Osteocyte (in vitro differentiated cells): ENCODE measurements around the gene MMS19. TPM values are rescaled to one million over a fixed set of nuclear protein-coding genes. Genes with fewer than 3 reads are reported as not detected.
"Not testable (repeated sequence)": the region's sequence is repeated elsewhere in the genome, so short reads cannot be mapped to it uniquely, and the experiment has no call there.

Source experiments
- DNase-seq: peaks from one replicate; pipeline ENCODE4 v3.0.0; 2021; ENCODE audit warnings: mixed read lengths; ENCODE audit not compliant: unreplicated experiment; ENCODE audit errors: extremely low spot score
- H3K27ac Mint-ChIP-seq: one replicate; pipeline ENCODE4 v1.8.0; 2021; ENCODE audit warnings: mild to moderate bottlenecking, mixed read lengths; ENCODE audit not compliant: unreplicated experiment
- H3K27me3 Mint-ChIP-seq: one replicate; pipeline ENCODE4 v1.8.0; 2021; ENCODE audit warnings: mixed read lengths; ENCODE audit not compliant: unreplicated experiment
- H3K36me3 Mint-ChIP-seq: one replicate; pipeline ENCODE4 v1.8.0; 2021; ENCODE audit warnings: mixed read lengths; ENCODE audit not compliant: unreplicated experiment
- H3K4me1 Mint-ChIP-seq: one replicate; pipeline ENCODE4 v1.8.0; 2021; ENCODE audit warnings: mixed read lengths; ENCODE audit not compliant: unreplicated experiment
- H3K4me3 Mint-ChIP-seq: one replicate; pipeline ENCODE4 v1.8.0; 2021; ENCODE audit warnings: mild to moderate bottlenecking, moderate library complexity, mixed read lengths; ENCODE audit not compliant: unreplicated experiment
- H3K9me3 Mint-ChIP-seq: one replicate; pipeline ENCODE4 v1.8.0; 2021; ENCODE audit warnings: mixed read lengths; ENCODE audit not compliant: unreplicated experiment
- CTCF ChIP-seq: fragments of 200-600 bp; sonication (generic); IDR thresholded peaks from 2 replicates; pipeline ENCODE4 v1.5.0; 2021; ENCODE audit warnings: antibody characterized with exemption, mild to moderate bottlenecking, moderate library complexity
- total RNA-seq: library from RNA; stranded (reverse); gene quantifications from 2 replicates; pipeline ENCODE4 v1.2.1, GENCODE V29; 2021

MMS19 gene
- total RNA-seq, 1 donor from 2014 or later, result 71.1 TPM

- peaks cover 11% of the 10 kb centered on the region for H3K36me3 Mint-ChIP-seq
- peak; percentile 69 for TF ChIP-seq CTCF
- H3K27ac Mint-ChIP-seq, result peak within 1 kb of the TSS; percentile 93
- peak within 1 kb of the TSS; percentile 88 for H3K4me3 Mint-ChIP-seq
- no peaks in the 10 kb centered on the region for H3K9me3 Mint-ChIP-seq
- H3K4me1 Mint-ChIP-seq, result peaks cover 27% of the 10 kb centered on the region
- no peaks in the 10 kb centered on the region for H3K27me3 Mint-ChIP-seq
- peak; percentile 99 for DNase-seq
Measured at GRCh38 chr10:97425964-97426775, 72.1 kb downstream of the MMS19 start, which contains the start of gene PGAM1. TSS of gene PGAM1 (plus strand) at chr10:97426191. CDS start at chr10:97426308, 117 bp downstream.

GRCh38 chr10:97423757-97424098, 74.5 kb downstream of the MMS19 start:
- not testable (repeated sequence) for DNase-seq, H3K36me3 Mint-ChIP-seq, H3K27me3 Mint-ChIP-seq, H3K9me3 Mint-ChIP-seq
- Mint-ChIP-seq H3K4me3 (peak overlapping the region; percentile 14), H3K4me1 (peaks cover 28% of the 10 kb centered on the region), H3K27ac (peak overlapping the region; percentile 85)

GRCh38 chr10:97416565-97416964, 81.7 kb downstream of the MMS19 start:
- no peak overlapping the region for H3K4me3 Mint-ChIP-seq
- peaks cover 9% of the 10 kb centered on the region for H3K4me1 Mint-ChIP-seq
- no peak for DNase-seq
- H3K27me3 Mint-ChIP-seq, result no peaks in the 10 kb centered on the region
- no peak overlapping the region for H3K27ac Mint-ChIP-seq
- H3K36me3 Mint-ChIP-seq, result peaks cover 2% of the 10 kb centered on the region
- H3K9me3 Mint-ChIP-seq, result no peaks in the 10 kb centered on the region
- no peak for TF ChIP-seq CTCF

- Mint-ChIP-seq H3K4me3 (no peak overlapping the region), H3K36me3 (no peaks in the 10 kb centered on the region), H3K4me1 (peaks cover 3% of the 10 kb centered on the region), H3K9me3 (no peaks in the 10 kb centered on the region), H3K27ac (no peak overlapping the region), H3K27me3 (no peaks in the 10 kb centered on the region)
- TF ChIP-seq CTCF, result no peak
- DNase-seq, result no peak
Measured at GRCh38 chr10:97412891-97413304, 85.3 kb downstream of the MMS19 start.

GRCh38 chr10:97411406-97411805, 86.8 kb downstream of the MMS19 start:
- no peak overlapping the region for H3K4me3 Mint-ChIP-seq
- H3K9me3 Mint-ChIP-seq, result no peaks in the 10 kb centered on the region
- no peak overlapping the region for H3K27ac Mint-ChIP-seq
- DNase-seq, result no peak
- no peaks in the 10 kb centered on the region for H3K27me3 Mint-ChIP-seq
- H3K4me1 Mint-ChIP-seq, result peaks cover 5% of the 10 kb centered on the region
- TF ChIP-seq CTCF, result no peak
- no peaks in the 10 kb centered on the region for H3K36me3 Mint-ChIP-seq
